Measurements from ENCODE around the gene TMEM176A.

Gene TMEM176A

DNA sequence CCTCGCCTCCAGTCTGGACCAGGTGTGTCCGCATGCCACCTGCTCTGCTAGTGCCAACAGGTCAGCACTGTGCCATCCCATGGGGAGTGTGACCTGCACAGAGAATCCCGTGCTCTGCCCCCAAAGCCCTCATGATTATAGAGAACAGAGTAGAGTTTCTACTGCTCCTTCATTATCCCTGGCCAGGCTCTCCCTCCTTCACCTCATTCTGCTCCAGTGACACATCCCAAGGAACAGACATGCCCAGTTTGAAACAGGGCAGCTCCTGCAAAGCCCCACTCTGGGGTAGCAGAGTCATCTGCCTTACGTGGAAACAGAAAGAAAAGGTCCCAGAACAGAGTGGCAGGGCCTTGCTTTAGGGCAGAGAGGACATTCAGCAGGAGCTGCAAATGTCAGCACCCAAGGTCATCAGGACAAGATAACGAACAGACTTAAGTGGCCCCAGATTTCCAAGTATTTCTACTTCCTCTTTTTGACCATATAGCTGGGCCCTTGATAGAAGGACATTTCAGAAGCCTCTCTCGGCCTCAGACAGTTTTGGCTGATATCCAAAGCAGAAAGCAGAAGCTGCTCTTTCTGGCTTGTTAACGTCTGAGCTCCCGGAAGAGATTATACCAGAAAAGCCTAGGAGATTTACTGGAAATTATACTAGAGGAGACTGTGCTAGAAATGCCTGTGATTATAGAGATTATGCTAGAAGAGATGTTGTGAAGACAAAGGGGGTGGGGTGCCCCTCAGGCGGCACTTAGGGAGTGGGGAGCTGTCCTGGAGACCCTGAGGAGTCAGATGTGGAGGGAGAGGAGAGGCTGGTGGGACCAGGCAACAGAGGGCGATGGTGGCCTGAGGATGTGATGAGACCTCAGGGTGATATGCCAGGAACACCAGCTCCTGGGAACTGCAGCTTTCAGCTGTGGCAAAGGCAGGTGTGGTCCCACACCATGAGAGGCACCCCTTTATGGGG lies 13.0 kb upstream of the TMEM176A start:
- no peak for TF ChIP-seq EGR1 (IDR thresholded peaks at IDR 0.05)
- no peak for TF ChIP-seq FOXM1 (IDR thresholded peaks at IDR 0.05; ENCODE audit: borderline replicate concordance, low read depth)
- TF ChIP-seq RAD21 (IDR thresholded peaks at IDR 0.05; ENCODE audit: low read depth), result no peak
- TF ChIP-seq ZBTB7A (IDR thresholded peaks at IDR 0.05; ENCODE audit: low read depth), result no peak
- TF ChIP-seq, protein P1, sequence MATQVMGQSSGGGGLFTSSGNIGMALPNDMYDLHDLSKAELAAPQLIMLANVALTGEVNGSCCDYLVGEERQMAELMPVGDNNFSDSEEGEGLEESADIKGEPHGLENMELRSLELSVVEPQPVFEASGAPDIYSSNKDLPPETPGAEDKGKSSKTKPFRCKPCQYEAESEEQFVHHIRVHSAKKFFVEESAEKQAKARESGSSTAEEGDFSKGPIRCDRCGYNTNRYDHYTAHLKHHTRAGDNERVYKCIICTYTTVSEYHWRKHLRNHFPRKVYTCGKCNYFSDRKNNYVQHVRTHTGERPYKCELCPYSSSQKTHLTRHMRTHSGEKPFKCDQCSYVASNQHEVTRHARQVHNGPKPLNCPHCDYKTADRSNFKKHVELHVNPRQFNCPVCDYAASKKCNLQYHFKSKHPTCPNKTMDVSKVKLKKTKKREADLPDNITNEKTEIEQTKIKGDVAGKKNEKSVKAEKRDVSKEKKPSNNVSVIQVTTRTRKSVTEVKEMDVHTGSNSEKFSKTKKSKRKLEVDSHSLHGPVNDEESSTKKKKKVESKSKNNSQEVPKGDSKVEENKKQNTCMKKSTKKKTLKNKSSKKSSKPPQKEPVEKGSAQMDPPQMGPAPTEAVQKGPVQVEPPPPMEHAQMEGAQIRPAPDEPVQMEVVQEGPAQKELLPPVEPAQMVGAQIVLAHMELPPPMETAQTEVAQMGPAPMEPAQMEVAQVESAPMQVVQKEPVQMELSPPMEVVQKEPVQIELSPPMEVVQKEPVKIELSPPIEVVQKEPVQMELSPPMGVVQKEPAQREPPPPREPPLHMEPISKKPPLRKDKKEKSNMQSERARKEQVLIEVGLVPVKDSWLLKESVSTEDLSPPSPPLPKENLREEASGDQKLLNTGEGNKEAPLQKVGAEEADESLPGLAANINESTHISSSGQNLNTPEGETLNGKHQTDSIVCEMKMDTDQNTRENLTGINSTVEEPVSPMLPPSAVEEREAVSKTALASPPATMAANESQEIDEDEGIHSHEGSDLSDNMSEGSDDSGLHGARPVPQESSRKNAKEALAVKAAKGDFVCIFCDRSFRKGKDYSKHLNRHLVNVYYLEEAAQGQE (IDR thresholded peaks at IDR 0.05; ENCODE audit: low read depth), result no peak
- no peak for TF ChIP-seq MAX (IDR thresholded peaks at IDR 0.05)
- no peak for TF ChIP-seq CREB1 (IDR thresholded peaks at IDR 0.05; ENCODE audit: low read depth)
- no peak for TF ChIP-seq TEAD4 (IDR thresholded peaks at IDR 0.05)
- TF ChIP-seq, protein P2, sequence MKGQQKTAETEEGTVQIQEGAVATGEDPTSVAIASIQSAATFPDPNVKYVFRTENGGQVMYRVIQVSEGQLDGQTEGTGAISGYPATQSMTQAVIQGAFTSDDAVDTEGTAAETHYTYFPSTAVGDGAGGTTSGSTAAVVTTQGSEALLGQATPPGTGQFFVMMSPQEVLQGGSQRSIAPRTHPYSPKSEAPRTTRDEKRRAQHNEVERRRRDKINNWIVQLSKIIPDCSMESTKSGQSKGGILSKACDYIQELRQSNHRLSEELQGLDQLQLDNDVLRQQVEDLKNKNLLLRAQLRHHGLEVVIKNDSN (IDR thresholded peaks at IDR 0.05), result no peak
- TF ChIP-seq EP300 (IDR thresholded peaks at IDR 0.05; ENCODE audit: borderline replicate concordance), result no peak
- TF ChIP-seq CEBPB (IDR thresholded peaks at IDR 0.05), result no peak
- no peak for TF ChIP-seq TCF12 (IDR thresholded peaks at IDR 0.05; ENCODE audit: low read depth)
- TF ChIP-seq TAF1 (IDR thresholded peaks at IDR 0.05; ENCODE audit: low read depth), result no peak
- TF ChIP-seq NFIC (IDR thresholded peaks at IDR 0.05), result no peak
- no peak for TF ChIP-seq YY1 (IDR thresholded peaks at IDR 0.05; ENCODE audit: low read depth)

DNA sequence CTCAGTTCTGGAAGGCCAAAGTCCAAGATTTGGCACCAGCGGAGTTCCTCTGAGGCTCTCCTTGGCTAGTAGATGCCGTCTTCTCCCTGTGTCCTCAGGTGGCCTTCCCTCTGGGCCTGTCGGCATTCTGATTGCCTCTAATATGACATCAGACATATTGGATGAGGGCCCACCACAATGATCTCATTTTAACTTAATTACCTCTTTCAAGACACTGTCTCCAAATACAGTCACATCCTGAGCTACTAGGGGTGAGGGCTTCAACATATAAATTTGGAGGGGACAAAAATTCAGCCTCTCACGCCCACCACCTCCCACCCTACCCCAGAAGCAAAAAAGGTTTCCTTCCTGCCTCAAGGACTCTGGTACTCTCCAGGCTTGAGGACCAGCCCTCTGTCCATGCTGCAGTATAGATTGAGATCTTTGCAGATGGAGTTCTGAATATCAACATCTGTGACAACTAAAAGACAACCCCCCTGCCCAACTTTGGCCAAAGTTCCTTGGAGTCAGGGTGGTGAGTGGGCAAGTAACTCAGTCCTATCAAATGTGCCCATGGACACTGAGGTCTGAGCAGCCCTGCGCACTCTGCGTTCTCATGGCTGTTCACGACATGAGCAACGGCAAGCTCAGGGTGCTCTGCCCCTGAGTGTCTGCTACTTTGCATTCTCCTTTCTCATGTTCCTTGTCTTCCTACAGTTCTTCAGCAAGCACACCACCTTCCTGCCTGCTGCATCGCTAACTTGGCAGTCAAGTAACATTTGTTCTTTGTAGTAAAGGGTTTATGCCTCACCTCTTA lies 11.9 kb upstream of the TMEM176A start:
- no peak for TF ChIP-seq TCF12 (IDR thresholded peaks at IDR 0.05; ENCODE audit: low read depth)
- no peak for TF ChIP-seq FOXM1 (IDR thresholded peaks at IDR 0.05; ENCODE audit: borderline replicate concordance, low read depth)
- TF ChIP-seq, protein P2 (IDR thresholded peaks at IDR 0.05), result no peak
- no peak for TF ChIP-seq EGR1 (IDR thresholded peaks at IDR 0.05)
- no peak for TF ChIP-seq EP300 (IDR thresholded peaks at IDR 0.05; ENCODE audit: borderline replicate concordance)
- no peak for TF ChIP-seq CEBPB (IDR thresholded peaks at IDR 0.05)
- no peak for TF ChIP-seq TEAD4 (IDR thresholded peaks at IDR 0.05)
- no peak for TF ChIP-seq RAD21 (IDR thresholded peaks at IDR 0.05; ENCODE audit: low read depth)
- no peak for TF ChIP-seq CREB1 (IDR thresholded peaks at IDR 0.05; ENCODE audit: low read depth)
- no peak for TF ChIP-seq NFIC (IDR thresholded peaks at IDR 0.05)
- TF ChIP-seq YY1 (IDR thresholded peaks at IDR 0.05; ENCODE audit: low read depth), result no peak
- no peak for TF ChIP-seq MAX (IDR thresholded peaks at IDR 0.05)
- TF ChIP-seq TAF1 (IDR thresholded peaks at IDR 0.05; ENCODE audit: low read depth), result no peak
- TF ChIP-seq, protein P1 (IDR thresholded peaks at IDR 0.05; ENCODE audit: low read depth), result no peak
- TF ChIP-seq ZBTB7A (IDR thresholded peaks at IDR 0.05; ENCODE audit: low read depth), result no peak

GRCh38 chr7:150790416-150791075 lies 10.0 kb upstream of the TMEM176A start:
- TF ChIP-seq NFIC (IDR thresholded peaks at IDR 0.05) (no peak), RAD21 (IDR thresholded peaks at IDR 0.05; ENCODE audit: low read depth) (no peak), CEBPB (IDR thresholded peaks at IDR 0.05) (no peak), EGR1 (IDR thresholded peaks at IDR 0.05) (no peak), TEAD4 (IDR thresholded peaks at IDR 0.05) (no peak), FOXM1 (IDR thresholded peaks at IDR 0.05; ENCODE audit: borderline replicate concordance, low read depth) (no peak), ZBTB7A (IDR thresholded peaks at IDR 0.05; ENCODE audit: low read depth) (no peak), EP300 (IDR thresholded peaks at IDR 0.05; ENCODE audit: borderline replicate concordance) (no peak), TAF1 (IDR thresholded peaks at IDR 0.05; ENCODE audit: low read depth) (no peak), TCF12 (IDR thresholded peaks at IDR 0.05; ENCODE audit: low read depth) (no peak), MAX (IDR thresholded peaks at IDR 0.05) (no peak), CREB1 (IDR thresholded peaks at IDR 0.05; ENCODE audit: low read depth) (no peak), YY1 (IDR thresholded peaks at IDR 0.05; ENCODE audit: low read depth) (no peak)
- TF ChIP-seq, protein P1 (IDR thresholded peaks at IDR 0.05; ENCODE audit: low read depth), result no peak
- TF ChIP-seq, protein P2 (IDR thresholded peaks at IDR 0.05), result no peak
